GM18868 (cell line): Measurements from ENCODE around the gene POR.
A peak's percentile ranks its signal among the peaks of the same experiment; 100 is the strongest.
"Not testable (repeated sequence)": the region's sequence is repeated elsewhere in the genome, so short reads cannot be mapped to it uniquely, and the experiment has no call there.

Experiments used
- ATAC-seq: cut with Tn5 transposase; IDR thresholded peaks from one replicate; pipeline ENCODE4 v1.9.1; 2021; ENCODE audit warnings: mild to moderate bottlenecking, moderate library complexity; ENCODE audit not compliant: unreplicated experiment

Gene POR

GRCh38 chr7:75988568-75989499 lies 73.9 kb downstream of the POR start:
- no peak for ATAC-seq

GRCh38 chr7:75989500-75990388 lies 74.8 kb downstream of the POR start:
- ATAC-seq, result no peak

- ATAC-seq, result no peak
These were observed 76.7 kb downstream of the POR start for GRCh38 chr7:75991531-75992082.

- ATAC-seq, result no peak
These were observed 77.3 kb downstream of the POR start for GRCh38 chr7:75992083-75992755.

- ATAC-seq, result peak; percentile 6
These were observed 78.9 kb downstream of the POR start for GRCh38 chr7:75993689-75994387.

- peak; percentile 95 for ATAC-seq
These were observed 79.6 kb downstream of the POR start, which contains the start of gene TMEM120A for GRCh38 chr7:75994388-75995051. Gene TMEM120A (minus strand): TSS chr7:75994595. CDS start chr7:75994570, 25 bp downstream.

- ATAC-seq, result no peak
These were observed 80.1 kb downstream of the POR start for GRCh38 chr7:75995052-75995471.

- no peak for ATAC-seq
These were observed 81.0 kb downstream of the POR start for GRCh38 chr7:75995996-75996395.

GRCh38 chr7:75996476-75996875 lies 81.5 kb downstream of the POR start:
- ATAC-seq, result no peak

- ATAC-seq, result no peak
These were observed 83.1 kb downstream of the POR start for GRCh38 chr7:75998038-75998437.

- ATAC-seq, result no peak
These were observed 85.6 kb downstream of the POR start for GRCh38 chr7:76000566-76000965.

- no peak for ATAC-seq
These were observed 87.2 kb downstream of the POR start for GRCh38 chr7:76002139-76002538.

- ATAC-seq, result no peak
These were observed 87.9 kb downstream of the POR start for GRCh38 chr7:76002822-76003221.

- ATAC-seq, result no peak
These were observed 88.4 kb downstream of the POR start for GRCh38 chr7:76003351-76003750.

- ATAC-seq, result not testable (repeated sequence)
These were observed 90.0 kb downstream of the POR start for GRCh38 chr7:76005004-76005403.

- no peak for ATAC-seq
These were observed 93.3 kb downstream of the POR start for GRCh38 chr7:76008156-76008687.

- ATAC-seq, result no peak
These were observed 95.0 kb downstream of the POR start for GRCh38 chr7:76009672-76010600.

GRCh38 chr7:76011442-76011861 lies 96.5 kb downstream of the POR start:
- ATAC-seq, result no peak
